Measurements from ENCODE around the gene ISYNA1. TPM values are rescaled to one million over a fixed set of nuclear protein-coding genes. Genes with fewer than 3 reads are reported as not detected.
A peak's percentile ranks its signal among the peaks of the same experiment; 100 is the strongest.

The ISYNA1 gene
- total RNA-seq, 1 experiment from 2014 or later: 236 TPM

DNA sequence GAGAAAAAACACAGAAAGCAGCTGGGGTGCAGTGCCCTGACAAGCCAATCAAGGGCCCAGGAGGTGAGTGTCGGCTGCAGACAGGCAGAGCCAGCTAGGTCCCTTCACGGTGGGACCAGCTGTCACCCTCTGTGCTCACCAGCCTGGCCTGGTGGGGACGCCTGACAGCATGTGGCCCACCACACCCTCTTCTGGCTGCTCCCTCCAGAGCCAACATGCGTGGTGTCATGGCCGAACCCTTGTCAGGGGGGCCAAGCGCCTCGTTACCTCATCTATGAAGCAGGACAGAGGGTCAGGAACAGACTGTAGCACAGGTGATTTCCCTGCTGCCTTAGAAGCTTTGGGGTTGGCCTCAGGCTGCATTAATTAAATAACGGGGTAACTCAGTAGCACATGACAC, 40.0 kb upstream of the ISYNA1 start (continued):
- TF ChIP-seq, protein P1, sequence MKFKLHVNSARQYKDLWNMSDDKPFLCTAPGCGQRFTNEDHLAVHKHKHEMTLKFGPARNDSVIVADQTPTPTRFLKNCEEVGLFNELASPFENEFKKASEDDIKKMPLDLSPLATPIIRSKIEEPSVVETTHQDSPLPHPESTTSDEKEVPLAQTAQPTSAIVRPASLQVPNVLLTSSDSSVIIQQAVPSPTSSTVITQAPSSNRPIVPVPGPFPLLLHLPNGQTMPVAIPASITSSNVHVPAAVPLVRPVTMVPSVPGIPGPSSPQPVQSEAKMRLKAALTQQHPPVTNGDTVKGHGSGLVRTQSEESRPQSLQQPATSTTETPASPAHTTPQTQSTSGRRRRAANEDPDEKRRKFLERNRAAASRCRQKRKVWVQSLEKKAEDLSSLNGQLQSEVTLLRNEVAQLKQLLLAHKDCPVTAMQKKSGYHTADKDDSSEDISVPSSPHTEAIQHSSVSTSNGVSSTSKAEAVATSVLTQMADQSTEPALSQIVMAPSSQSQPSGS (CRISPR knock-in tag; IDR thresholded peaks at IDR 0.05; ENCODE audit: borderline replicate concordance, low read depth): no peak
- TF ChIP-seq, protein P2, sequence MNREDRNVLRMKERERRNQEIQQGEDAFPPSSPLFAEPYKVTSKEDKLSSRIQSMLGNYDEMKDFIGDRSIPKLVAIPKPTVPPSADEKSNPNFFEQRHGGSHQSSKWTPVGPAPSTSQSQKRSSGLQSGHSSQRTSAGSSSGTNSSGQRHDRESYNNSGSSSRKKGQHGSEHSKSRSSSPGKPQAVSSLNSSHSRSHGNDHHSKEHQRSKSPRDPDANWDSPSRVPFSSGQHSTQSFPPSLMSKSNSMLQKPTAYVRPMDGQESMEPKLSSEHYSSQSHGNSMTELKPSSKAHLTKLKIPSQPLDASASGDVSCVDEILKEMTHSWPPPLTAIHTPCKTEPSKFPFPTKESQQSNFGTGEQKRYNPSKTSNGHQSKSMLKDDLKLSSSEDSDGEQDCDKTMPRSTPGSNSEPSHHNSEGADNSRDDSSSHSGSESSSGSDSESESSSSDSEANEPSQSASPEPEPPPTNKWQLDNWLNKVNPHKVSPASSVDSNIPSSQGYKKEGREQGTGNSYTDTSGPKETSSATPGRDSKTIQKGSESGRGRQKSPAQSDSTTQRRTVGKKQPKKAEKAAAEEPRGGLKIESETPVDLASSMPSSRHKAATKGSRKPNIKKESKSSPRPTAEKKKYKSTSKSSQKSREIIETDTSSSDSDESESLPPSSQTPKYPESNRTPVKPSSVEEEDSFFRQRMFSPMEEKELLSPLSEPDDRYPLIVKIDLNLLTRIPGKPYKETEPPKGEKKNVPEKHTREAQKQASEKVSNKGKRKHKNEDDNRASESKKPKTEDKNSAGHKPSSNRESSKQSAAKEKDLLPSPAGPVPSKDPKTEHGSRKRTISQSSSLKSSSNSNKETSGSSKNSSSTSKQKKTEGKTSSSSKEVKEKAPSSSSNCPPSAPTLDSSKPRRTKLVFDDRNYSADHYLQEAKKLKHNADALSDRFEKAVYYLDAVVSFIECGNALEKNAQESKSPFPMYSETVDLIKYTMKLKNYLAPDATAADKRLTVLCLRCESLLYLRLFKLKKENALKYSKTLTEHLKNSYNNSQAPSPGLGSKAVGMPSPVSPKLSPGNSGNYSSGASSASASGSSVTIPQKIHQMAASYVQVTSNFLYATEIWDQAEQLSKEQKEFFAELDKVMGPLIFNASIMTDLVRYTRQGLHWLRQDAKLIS (CRISPR knock-in tag; IDR thresholded peaks at IDR 0.05; ENCODE audit: borderline replicate concordance): no peak
- no peak for TF ChIP-seq GTF2I (CRISPR knock-in tag; conservative IDR thresholded peaks at IDR 0.05)
- TF ChIP-seq, protein P3, sequence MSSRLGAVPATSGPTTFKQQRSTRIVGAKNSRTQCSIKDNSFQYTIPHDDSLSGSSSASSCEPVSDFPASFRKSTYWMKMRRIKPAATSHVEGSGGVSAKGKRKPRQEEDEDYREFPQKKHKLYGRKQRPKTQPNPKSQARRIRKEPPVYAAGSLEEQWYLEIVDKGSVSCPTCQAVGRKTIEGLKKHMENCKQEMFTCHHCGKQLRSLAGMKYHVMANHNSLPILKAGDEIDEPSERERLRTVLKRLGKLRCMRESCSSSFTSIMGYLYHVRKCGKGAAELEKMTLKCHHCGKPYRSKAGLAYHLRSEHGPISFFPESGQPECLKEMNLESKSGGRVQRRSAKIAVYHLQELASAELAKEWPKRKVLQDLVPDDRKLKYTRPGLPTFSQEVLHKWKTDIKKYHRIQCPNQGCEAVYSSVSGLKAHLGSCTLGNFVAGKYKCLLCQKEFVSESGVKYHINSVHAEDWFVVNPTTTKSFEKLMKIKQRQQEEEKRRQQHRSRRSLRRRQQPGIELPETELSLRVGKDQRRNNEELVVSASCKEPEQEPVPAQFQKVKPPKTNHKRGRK (CRISPR knock-in tag; IDR thresholded peaks at IDR 0.05; ENCODE audit: borderline replicate concordance): no peak
- TF ChIP-seq ZNF138 (CRISPR knock-in tag; conservative IDR thresholded peaks at IDR 0.05): no peak

DNA sequence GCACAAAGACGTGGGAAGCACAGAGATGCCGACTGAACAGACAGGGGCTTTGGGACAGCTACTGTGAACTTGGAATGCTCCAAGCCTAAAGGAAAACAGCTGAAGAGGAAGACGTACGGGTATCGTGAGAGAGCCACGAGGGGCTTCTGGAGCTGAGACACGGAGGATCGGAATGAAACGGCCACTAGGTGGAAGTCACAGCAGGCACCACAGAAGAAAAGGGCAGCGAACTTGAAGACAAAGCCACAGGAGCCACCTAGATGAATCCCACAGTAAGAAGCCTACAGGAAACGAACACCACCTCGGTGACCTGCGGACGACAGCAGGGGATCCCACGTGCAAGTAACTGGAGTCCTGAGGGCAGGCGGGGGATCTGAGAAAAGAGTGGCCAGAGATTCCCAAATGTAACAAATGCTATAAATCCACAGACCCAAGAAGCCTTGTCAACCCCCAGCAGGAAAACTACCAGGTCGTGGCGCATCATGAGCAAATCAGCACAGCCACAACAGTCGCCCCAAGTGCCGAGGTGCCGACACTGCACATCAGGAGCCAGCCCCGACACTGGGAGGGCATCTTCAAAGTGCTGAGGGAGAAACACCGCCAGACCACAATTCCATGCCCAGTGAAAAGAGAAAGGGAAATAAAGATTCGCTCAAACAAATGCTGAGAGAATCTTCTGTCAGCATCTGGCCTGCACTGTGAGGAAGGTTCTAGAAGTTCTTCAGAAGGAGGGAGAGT, 39.3 kb upstream of the ISYNA1 start:
- Mint-ChIP-seq H3K27me3 (ENCODE audit: low read depth) (no peaks in the 10 kb centered on the region), H3K4me1 (peaks cover 28% of the 10 kb centered on the region), H3K27ac (peak overlapping the region; percentile 71), H3K9me3 (no peaks in the 10 kb centered on the region), H3K4me3 (no peak overlapping the region), H3K36me3 (no peaks in the 10 kb centered on the region)
- ChIA-PET CTCF (interaction anchor here (0.9 to 2.3 kb wide), 7 partner anchors 9 to 53 kb away, joined by 3 to 9 read pairs (median 7); partner anchors contain the start of gene ELL), POLR2A (no interaction called here)
- DNase-seq (ENCODE audit: low spot score): no peak
- ATAC-seq: no peak; the same call in 1 of the 2 replicates
- TF ChIP-seq NR2C2 (CRISPR knock-in tag; IDR thresholded peaks at IDR 0.05): no peak
- TF ChIP-seq, protein P4, sequence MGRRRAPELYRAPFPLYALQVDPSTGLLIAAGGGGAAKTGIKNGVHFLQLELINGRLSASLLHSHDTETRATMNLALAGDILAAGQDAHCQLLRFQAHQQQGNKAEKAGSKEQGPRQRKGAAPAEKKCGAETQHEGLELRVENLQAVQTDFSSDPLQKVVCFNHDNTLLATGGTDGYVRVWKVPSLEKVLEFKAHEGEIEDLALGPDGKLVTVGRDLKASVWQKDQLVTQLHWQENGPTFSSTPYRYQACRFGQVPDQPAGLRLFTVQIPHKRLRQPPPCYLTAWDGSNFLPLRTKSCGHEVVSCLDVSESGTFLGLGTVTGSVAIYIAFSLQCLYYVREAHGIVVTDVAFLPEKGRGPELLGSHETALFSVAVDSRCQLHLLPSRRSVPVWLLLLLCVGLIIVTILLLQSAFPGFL (CRISPR knock-in tag; IDR thresholded peaks at IDR 0.05; ENCODE audit: borderline replicate concordance): no peak
- no peak for TF ChIP-seq IRF2 (CRISPR knock-in tag; IDR thresholded peaks at IDR 0.05; ENCODE audit: borderline replicate concordance, low read depth)
- TF ChIP-seq FOXJ3 (CRISPR knock-in tag; IDR thresholded peaks at IDR 0.05; ENCODE audit: borderline replicate concordance): no peak
- no peak for TF ChIP-seq EMX1 (CRISPR knock-in tag; IDR thresholded peaks at IDR 0.05)
- no peak for TF ChIP-seq NFYB (CRISPR knock-in tag; conservative IDR thresholded peaks at IDR 0.05; ENCODE audit: low read depth)
- TF ChIP-seq, protein P5, sequence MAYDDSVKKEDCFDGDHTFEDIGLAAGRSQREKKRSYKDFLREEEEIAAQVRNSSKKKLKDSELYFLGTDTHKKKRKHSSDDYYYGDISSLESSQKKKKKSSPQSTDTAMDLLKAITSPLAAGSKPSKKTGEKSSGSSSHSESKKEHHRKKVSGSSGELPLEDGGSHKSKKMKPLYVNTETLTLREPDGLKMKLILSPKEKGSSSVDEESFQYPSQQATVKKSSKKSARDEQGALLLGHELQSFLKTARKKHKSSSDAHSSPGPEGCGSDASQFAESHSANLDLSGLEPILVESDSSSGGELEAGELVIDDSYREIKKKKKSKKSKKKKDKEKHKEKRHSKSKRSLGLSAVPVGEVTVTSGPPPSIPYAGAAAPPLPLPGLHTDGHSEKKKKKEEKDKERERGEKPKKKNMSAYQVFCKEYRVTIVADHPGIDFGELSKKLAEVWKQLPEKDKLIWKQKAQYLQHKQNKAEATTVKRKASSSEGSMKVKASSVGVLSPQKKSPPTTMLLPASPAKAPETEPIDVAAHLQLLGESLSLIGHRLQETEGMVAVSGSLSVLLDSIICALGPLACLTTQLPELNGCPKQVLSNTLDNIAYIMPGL (CRISPR knock-in tag; IDR thresholded peaks at IDR 0.05): no peak
- TF ChIP-seq, protein P6, sequence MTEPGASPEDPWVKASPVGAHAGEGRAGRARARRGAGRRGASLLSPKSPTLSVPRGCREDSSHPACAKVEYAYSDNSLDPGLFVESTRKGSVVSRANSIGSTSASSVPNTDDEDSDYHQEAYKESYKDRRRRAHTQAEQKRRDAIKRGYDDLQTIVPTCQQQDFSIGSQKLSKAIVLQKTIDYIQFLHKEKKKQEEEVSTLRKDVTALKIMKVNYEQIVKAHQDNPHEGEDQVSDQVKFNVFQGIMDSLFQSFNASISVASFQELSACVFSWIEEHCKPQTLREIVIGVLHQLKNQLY (CRISPR knock-in tag; IDR thresholded peaks at IDR 0.05): no peak
- TF ChIP-seq, protein P3 (CRISPR knock-in tag; IDR thresholded peaks at IDR 0.05; ENCODE audit: borderline replicate concordance): no peak
- TF ChIP-seq, protein P7, sequence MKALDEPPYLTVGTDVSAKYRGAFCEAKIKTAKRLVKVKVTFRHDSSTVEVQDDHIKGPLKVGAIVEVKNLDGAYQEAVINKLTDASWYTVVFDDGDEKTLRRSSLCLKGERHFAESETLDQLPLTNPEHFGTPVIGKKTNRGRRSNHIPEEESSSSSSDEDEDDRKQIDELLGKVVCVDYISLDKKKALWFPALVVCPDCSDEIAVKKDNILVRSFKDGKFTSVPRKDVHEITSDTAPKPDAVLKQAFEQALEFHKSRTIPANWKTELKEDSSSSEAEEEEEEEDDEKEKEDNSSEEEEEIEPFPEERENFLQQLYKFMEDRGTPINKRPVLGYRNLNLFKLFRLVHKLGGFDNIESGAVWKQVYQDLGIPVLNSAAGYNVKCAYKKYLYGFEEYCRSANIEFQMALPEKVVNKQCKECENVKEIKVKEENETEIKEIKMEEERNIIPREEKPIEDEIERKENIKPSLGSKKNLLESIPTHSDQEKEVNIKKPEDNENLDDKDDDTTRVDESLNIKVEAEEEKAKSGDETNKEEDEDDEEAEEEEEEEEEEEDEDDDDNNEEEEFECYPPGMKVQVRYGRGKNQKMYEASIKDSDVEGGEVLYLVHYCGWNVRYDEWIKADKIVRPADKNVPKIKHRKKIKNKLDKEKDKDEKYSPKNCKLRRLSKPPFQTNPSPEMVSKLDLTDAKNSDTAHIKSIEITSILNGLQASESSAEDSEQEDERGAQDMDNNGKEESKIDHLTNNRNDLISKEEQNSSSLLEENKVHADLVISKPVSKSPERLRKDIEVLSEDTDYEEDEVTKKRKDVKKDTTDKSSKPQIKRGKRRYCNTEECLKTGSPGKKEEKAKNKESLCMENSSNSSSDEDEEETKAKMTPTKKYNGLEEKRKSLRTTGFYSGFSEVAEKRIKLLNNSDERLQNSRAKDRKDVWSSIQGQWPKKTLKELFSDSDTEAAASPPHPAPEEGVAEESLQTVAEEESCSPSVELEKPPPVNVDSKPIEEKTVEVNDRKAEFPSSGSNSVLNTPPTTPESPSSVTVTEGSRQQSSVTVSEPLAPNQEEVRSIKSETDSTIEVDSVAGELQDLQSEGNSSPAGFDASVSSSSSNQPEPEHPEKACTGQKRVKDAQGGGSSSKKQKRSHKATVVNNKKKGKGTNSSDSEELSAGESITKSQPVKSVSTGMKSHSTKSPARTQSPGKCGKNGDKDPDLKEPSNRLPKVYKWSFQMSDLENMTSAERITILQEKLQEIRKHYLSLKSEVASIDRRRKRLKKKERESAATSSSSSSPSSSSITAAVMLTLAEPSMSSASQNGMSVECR (CRISPR knock-in tag; IDR thresholded peaks at IDR 0.05; ENCODE audit: borderline replicate concordance): no peak

All from WTC11 (cell line).